Thyroid gland (tissue), 4 donors: ENCODE results near the gene CORO1A.

ENCODE experiments used
- CTCF ChIP-seq, 6 experiments: fragments of 200-600 bp in 3 of 6; fragments of 450-650 bp in 3 of 6; sonication (generic) in 3 of 6; IDR thresholded peaks; one replicate each; pipeline ENCODE4 v1.5.1; 2016 to 2019; ENCODE audit warnings: antibody characterized with exemption in 6 of 6, mild to moderate bottlenecking in 2 of 6, inconsistent platforms in 1 of 6, moderate library complexity in 1 of 6
- POLR2A ChIP-seq, 2 donors: fragments of 450-650 bp; IDR thresholded peaks; one replicate each; pipeline ENCODE4 v1.6.1; 2017; ENCODE audit warnings: antibody characterized with exemption in 2 of 2, mild to moderate bottlenecking in 2 of 2, moderate library complexity in 1 of 2

GRCh38 chr16:30136971-30137605 is 46.3 kb upstream of the CORO1A start:
- TF ChIP-seq POLR2A (IDR thresholded peaks at IDR 0.05) (no peak), CTCF (IDR thresholded peaks at IDR 0.05) (no peak)
